Panc1 (cell line): ENCODE results near the gene OR11H7. TPM values are rescaled to one million over a fixed set of nuclear protein-coding genes. Genes with fewer than 3 reads are reported as not detected.

Experiments used
- ATAC-seq: fragments of 200-7000 bp; cut with Tn5 transposase; 2 replicates; pipeline ENCODE4 v1.9.1; 2020; ENCODE audit warnings: mild to moderate bottlenecking, moderate library complexity
- BruUV-seq: library from RNA; stranded (reverse); fragments of 400-500 nt; replicated peaks from 2 replicates; lab custom pipeline; 2021; lab: Mats Ljungman, UMichigan
- CTCF ChIA-PET: fragments of 300-600 bp; sonication (Branson Sonifier 250); formaldehyde crosslinking; loops from one replicate; lab custom pipeline; 2022; ENCODE audit warnings: antibody characterized with exemption; lab: Charles Lee
- POLR2A ChIA-PET: fragments of 300-600 bp; sonication (Branson Sonifier 250); formaldehyde crosslinking; loops from one replicate; lab custom pipeline; 2022; ENCODE audit warnings: antibody characterized with exemption; lab: Charles Lee
- DNase-seq: peaks from one replicate; pipeline ENCODE4 v3.0.0-alpha.2; 2010; ENCODE audit warnings: low read depth, low spot score
- H3K27ac ChIP-seq: 2 replicates; pipeline ENCODE4 v1.5.1; 2011; ENCODE audit warnings: mild to moderate bottlenecking, low read length, inconsistent platforms
- H3K27me3 ChIP-seq: fragments of 200-500 bp; sonication (Bioruptor generic); 2 replicates; pipeline ENCODE4 v1.6.0; 2014; ENCODE audit warnings: low read length, inconsistent platforms; ENCODE audit not compliant: control insufficient read depth, insufficient read depth
- H3K36me3 ChIP-seq: fragments of 200-500 bp; sonication (Bioruptor generic); 2 replicates; pipeline ENCODE4 v1.5.1; 2014; ENCODE audit warnings: inconsistent platforms, mild to moderate bottlenecking, low read length, moderate library complexity; ENCODE audit not compliant: control insufficient read depth, insufficient read depth
- H3K4me1 ChIP-seq: 2 replicates; pipeline ENCODE4 v1.5.1; 2011; ENCODE audit warnings: inconsistent platforms, mild to moderate bottlenecking, low read length, moderate library complexity; ENCODE audit not compliant: control insufficient read depth, insufficient read depth
- H3K4me3 ChIP-seq, 2 experiments: 2 replicates each; pipeline ENCODE4 v1.5.1; 2011 to 2012; ENCODE audit warnings: low read depth in 2 of 2, low read length in 2 of 2, mild to moderate bottlenecking in 2 of 2, inconsistent platforms in 1 of 2, moderate library complexity in 1 of 2
- H3K9me3 ChIP-seq: fragments of 200-500 bp; sonication (Bioruptor generic); 2 replicates; pipeline ENCODE4 v1.5.1; 2014; ENCODE audit warnings: low read depth, mild to moderate bottlenecking, inconsistent platforms, low read length, moderate library complexity; ENCODE audit not compliant: control insufficient read depth, insufficient read depth
- CTCF ChIP-seq: fragments of 450-650 bp; IDR thresholded peaks from 2 replicates; pipeline ENCODE4 v1.5.1; 2017; ENCODE audit warnings: mild to moderate bottlenecking
- POLR2AphosphoS5 ChIP-seq: IDR thresholded peaks from 2 replicates; pipeline ENCODE4 v1.6.1; 2012; ENCODE audit warnings: mild to moderate bottlenecking, low read depth, low read length, moderate library complexity
- REST ChIP-seq, 2 experiments: IDR thresholded peaks; 2 replicates each; pipeline ENCODE4 v1.6.1; 2011 to 2012; ENCODE audit warnings: low read depth in 2 of 2, control low read depth in 1 of 2, low read length in 1 of 2, mild to moderate bottlenecking in 1 of 2, moderate library complexity in 1 of 2; ENCODE audit not compliant: insufficient read depth in 1 of 2
- SIN3A ChIP-seq: IDR thresholded peaks from 2 replicates; pipeline ENCODE4 v1.6.1; 2012; ENCODE audit warnings: low read depth, mild to moderate bottlenecking, low read length, moderate library complexity, borderline replicate concordance; ENCODE audit not compliant: insufficient read depth
- TCF7L2 ChIP-seq: IDR thresholded peaks from 2 replicates; pipeline ENCODE4 v1.6.1; 2011; ENCODE audit warnings: mild to moderate bottlenecking, low read depth, low read length, inconsistent platforms
- in situ Hi-C: cut with HindIII; loops from 2 replicates; pipeline ENCODE4 v1.10.0; 2016; ENCODE audit warnings: low sequenced_read_pairs, low pct_unique_long_range_greater_than_20kb
- intact Hi-C: fragments of 100-400 bp; cut with micrococcal nuclease; formaldehyde crosslinking; loops from one replicate; pipeline ENCODE4 v1.10.0; 2022; ENCODE audit not compliant: unreplicated experiment
- total RNA-seq: library from RNA; stranded (reverse); gene quantifications from one replicate; pipeline ENCODE4 v1.2.1, GENCODE V29; 2021; ENCODE audit not compliant: unreplicated experiment

The OR11H7 gene
- total RNA-seq, 1 experiment from 2014 or later: not detected

- intact Hi-C loops (no loop called here), in situ Hi-C loops (no loop called here)
- TF ChIP-seq REST (IDR thresholded peaks at IDR 0.05; ENCODE audit: insufficient read depth in 1 of 2, low read depth in 2 of 2, low read length in 1 of 2) (no peak), POLR2AphosphoS5 (no peak), TCF7L2 (no peak), SIN3A (no peak), CTCF (no peak)
- Histone ChIP-seq H3K9me3 (no peaks in the 10 kb centered on the region), H3K27ac (no peak overlapping the region), H3K36me3 (no peaks in the 10 kb centered on the region), H3K4me1 (no peaks in the 10 kb centered on the region), H3K4me3 (no peak overlapping the region), H3K27me3 (no peaks in the 10 kb centered on the region)
- CTCF ChIA-PET: interaction anchor here (0.6 kb wide), 1 partner anchor 64 kb away, joined by 9 read pairs; no protein-coding TSS in a partner anchor
- no TSS peak for BruUV-seq
- POLR2A ChIA-PET: no interaction called here
- DNase-seq (no peak), ATAC-seq (no peak)
Observed at GRCh38 chr14:20184181-20184580, 44.6 kb upstream of the OR11H7 start.

GRCh38 chr14:20190596-20190995 is 38.2 kb upstream of the OR11H7 start, which contains the start of gene OR11G2:
Gene OR11G2 (plus strand): TSS chr14:20190896. CDS start chr14:20197438, 6,542 bp downstream.
- no TSS peak for BruUV-seq

More at GRCh38 chr14:20190596-20190995, 38.2 kb upstream of the OR11H7 start, which contains the start of gene OR11G2:
- Histone ChIP-seq H3K9me3 (no peaks in the 10 kb centered on the region), H3K27me3 (no peaks in the 10 kb centered on the region), H3K27ac (no peak within 1 kb of the TSS), H3K4me1 (no peaks in the 10 kb centered on the region), H3K4me3 (no peak within 1 kb of the TSS), H3K36me3 (no peaks in the 10 kb centered on the region)
- TF ChIP-seq SIN3A: no peak
- no peak for TF ChIP-seq POLR2AphosphoS5
- no peak for TF ChIP-seq TCF7L2
- no peak for TF ChIP-seq CTCF
- no peak for TF ChIP-seq REST (IDR thresholded peaks at IDR 0.05; ENCODE audit: insufficient read depth in 1 of 2, low read depth in 2 of 2, low read length in 1 of 2)
- DNase-seq: no peak
- POLR2A ChIA-PET: no interaction called here
- no peak for ATAC-seq
- intact Hi-C loops (no loop called here), in situ Hi-C loops (no loop called here)
- CTCF ChIA-PET: no interaction called here
